Activated CD8-positive, alpha-beta T cell treated with anti-CD3 and anti-CD28 coated beads, Interleukin-2, amount 10 ng/mL, durations not matched to agents 7 days and 5 days (primary cell): Measurements from ENCODE around the gene FTO. TPM values are rescaled to one million over a fixed set of nuclear protein-coding genes. Genes with fewer than 3 reads are reported as not detected.

Experiments
- ATAC-seq: fragments of 150-1000 bp; cut with Tn5 transposase; one replicate; pipeline ENCODE4 v1.10.0; 2021; ENCODE audit warnings: moderate library complexity
- CTCF ChIA-PET: fragments of 350-600 bp; sonication (Branson Sonifier 250); formaldehyde crosslinking; loops from one replicate; lab custom pipeline; 2021; ENCODE audit warnings: antibody characterized with exemption; lab: Charles Lee
- POLR2A ChIA-PET: fragments of 350-600 bp; sonication (Branson Sonifier 250); formaldehyde crosslinking; loops from one replicate; lab custom pipeline; 2021; ENCODE audit warnings: antibody characterized with exemption; lab: Charles Lee
- DNase-seq: peaks from one replicate; pipeline ENCODE4 v3.0.0-alpha.2; 2020
- H3K27ac Mint-ChIP-seq: one replicate; pipeline ENCODE4 v1.8.0; 2021; ENCODE audit warnings: mild to moderate bottlenecking, mixed read lengths
- H3K27me3 Mint-ChIP-seq: one replicate; pipeline ENCODE4 v1.8.0; 2021; ENCODE audit warnings: low read depth, mixed read lengths
- H3K36me3 Mint-ChIP-seq: one replicate; pipeline ENCODE4 v1.8.0; 2021; ENCODE audit warnings: low read depth, mixed read lengths
- H3K4me1 Mint-ChIP-seq: one replicate; pipeline ENCODE4 v1.8.0; 2021; ENCODE audit warnings: low read depth, mixed read lengths
- H3K4me3 Mint-ChIP-seq: one replicate; pipeline ENCODE4 v1.8.0; 2021; ENCODE audit warnings: mild to moderate bottlenecking, mixed read lengths
- H3K9me3 Mint-ChIP-seq: one replicate; pipeline ENCODE4 v1.8.0; 2022; ENCODE audit warnings: mixed read lengths; ENCODE audit not compliant: insufficient read depth
- total RNA-seq, 2 experiments: library from RNA; stranded (reverse); gene quantifications; one replicate each; pipeline ENCODE4 v1.2.3, GENCODE V29; 2021

FTO gene
- total RNA-seq, 2 experiments from 2014 or later = 40.2 to 44.5 TPM

DNA sequence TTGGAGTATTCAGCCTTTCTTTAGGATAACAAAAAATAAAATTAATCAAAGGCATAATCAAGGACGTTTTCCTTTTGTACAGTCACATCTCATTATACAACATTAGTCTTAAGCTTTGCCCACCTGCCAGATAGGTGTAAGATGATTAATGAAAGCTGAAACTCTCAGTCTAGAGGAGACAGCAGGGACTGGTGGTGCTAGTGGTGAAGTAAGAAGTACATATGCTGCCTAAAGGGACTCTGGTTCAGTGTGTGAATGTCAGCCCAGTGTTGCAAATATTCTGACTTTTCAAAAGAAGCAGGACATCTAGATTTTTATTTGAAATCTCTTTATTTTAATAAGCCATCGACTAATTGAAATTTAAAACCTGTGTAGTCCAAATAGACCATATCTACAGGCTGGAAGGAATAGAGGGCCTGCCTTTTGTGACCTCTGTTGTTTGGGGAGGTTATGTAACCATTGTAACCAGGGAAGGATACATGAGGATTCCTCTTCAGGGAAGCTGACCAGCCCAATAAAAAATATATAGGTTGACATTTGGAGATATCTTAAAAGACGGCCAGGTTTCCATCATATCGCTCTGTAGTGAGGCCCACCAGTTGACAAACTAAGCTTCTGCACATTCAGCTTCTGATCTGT is 54.1 kb downstream of the FTO start:
- ATAC-seq = no peak
- no peaks in the 10 kb centered on the region for H3K27me3 Mint-ChIP-seq
- H3K36me3 Mint-ChIP-seq = no peaks in the 10 kb centered on the region
- CTCF ChIA-PET = interaction anchor here (7.2 kb wide), 1 partner anchor 15 kb away, joined by 48 read pairs; no protein-coding TSS in a partner anchor
- POLR2A ChIA-PET = interaction anchor here (0.7 kb wide), 1 partner anchor 1412 kb away, joined by 4 read pairs; no protein-coding TSS in a partner anchor
- H3K4me1 Mint-ChIP-seq = no peaks in the 10 kb centered on the region
- no peak overlapping the region for H3K4me3 Mint-ChIP-seq
- H3K27ac Mint-ChIP-seq = no peak overlapping the region
- H3K9me3 Mint-ChIP-seq = no peaks in the 10 kb centered on the region
- no peak for DNase-seq

GRCh38 chr16:53761962-53762703 is 58.2 kb downstream of the FTO start:
- ChIA-PET POLR2A (no interaction called here), CTCF (no interaction called here)
- DNase-seq (no peak), ATAC-seq (no peak)
- Mint-ChIP-seq H3K36me3 (no peaks in the 10 kb centered on the region), H3K4me3 (no peak overlapping the region), H3K9me3 (no peaks in the 10 kb centered on the region), H3K27ac (no peak overlapping the region), H3K4me1 (no peaks in the 10 kb centered on the region), H3K27me3 (no peaks in the 10 kb centered on the region)

DNA sequence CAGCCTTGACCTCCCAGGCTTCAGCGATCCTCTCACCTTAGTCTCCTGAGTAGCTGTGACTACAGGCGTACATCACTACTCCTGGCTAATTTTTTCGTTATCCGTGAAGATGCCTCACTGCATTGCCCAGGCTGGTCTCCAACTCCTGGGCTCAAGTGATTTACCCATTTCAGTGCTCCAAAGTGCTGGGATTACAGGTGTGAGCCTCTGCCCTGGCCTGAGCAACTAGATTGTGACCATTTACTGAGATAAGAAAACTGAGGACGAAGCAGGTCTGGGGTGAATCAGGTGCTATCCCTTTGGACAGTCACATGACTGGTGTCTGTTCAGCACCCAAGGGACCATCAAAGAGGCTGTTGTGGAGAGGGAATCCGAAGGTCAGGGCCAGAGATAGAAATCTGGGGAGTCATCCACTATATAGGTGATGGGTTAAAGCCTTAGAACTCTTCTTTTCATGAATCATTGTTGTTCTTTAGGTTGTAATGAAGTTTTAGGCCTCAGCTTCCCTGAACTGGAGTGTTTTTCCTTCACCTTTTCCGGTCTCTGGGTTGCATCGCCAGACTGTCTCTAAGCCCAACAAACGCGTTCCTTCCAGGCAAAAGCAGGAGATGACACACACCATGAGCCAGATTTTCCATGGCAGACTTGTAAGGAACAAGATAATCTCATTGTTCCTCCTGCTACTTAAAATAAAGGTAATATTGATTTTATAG is 62.5 kb downstream of the FTO start:
- Mint-ChIP-seq H3K27me3 (no peaks in the 10 kb centered on the region), H3K9me3 (no peaks in the 10 kb centered on the region), H3K27ac (no peak overlapping the region), H3K4me1 (peaks cover 13% of the 10 kb centered on the region), H3K36me3 (no peaks in the 10 kb centered on the region), H3K4me3 (no peak overlapping the region)
- CTCF ChIA-PET = interaction anchor here (1.4 to 1.6 kb wide), 2 partner anchors 9 to 23 kb away, joined by 3 to 4 read pairs; no protein-coding TSS in a partner anchor
- DNase-seq (no peak), ATAC-seq (no peak)
- POLR2A ChIA-PET = no interaction called here

DNA sequence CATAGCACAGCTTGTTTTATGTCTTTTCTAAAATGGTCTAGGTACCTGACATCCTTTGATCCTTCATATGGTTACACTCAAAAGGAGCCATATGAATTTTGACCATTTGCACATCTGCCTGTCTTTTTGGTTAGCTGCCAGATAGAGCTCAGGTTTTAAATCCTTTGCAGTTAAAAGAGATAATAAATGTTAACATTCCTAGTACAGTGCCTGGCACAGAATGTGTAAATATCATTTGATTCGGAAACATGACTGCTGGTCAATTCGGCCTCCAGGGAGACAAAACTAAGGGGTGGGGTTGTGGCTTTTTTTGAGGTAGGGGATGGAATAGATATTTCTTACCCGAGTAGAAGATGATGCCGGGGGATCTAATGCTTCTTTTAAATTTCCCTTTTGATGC is 64.2 kb downstream of the FTO start:
- no peak overlapping the region for H3K27ac Mint-ChIP-seq
- no peak for DNase-seq
- no peaks in the 10 kb centered on the region for H3K9me3 Mint-ChIP-seq
- ATAC-seq = no peak
- no peaks in the 10 kb centered on the region for H3K27me3 Mint-ChIP-seq
- ChIA-PET POLR2A (no interaction called here), CTCF (interaction anchor here (1.1 to 1.4 kb wide), 2 partner anchors 10 to 218 kb away, joined by 3 read pairs; no protein-coding TSS in a partner anchor)
- H3K4me3 Mint-ChIP-seq = no peak overlapping the region
- no peaks in the 10 kb centered on the region for H3K36me3 Mint-ChIP-seq
- H3K4me1 Mint-ChIP-seq = peaks cover 13% of the 10 kb centered on the region

DNA sequence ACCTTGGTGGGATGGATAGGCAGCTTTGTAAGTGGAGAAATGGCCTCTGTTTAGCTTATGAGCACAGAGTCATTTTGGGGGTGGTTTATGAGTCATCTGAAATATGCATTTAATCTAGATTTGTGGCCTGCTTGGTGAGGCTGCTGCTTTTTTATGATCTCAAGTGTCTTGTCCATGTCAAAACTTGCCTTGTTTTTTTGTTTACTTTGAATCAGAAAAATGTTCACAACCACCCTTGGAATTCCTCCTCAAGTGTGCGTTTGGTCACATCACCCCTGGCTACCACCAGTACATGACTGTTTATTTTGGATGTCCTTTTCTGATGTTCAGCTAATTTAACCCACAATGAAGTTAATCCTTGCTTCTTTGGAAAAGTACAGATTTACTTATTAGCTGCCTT is 64.6 kb downstream of the FTO start:
- no peak for DNase-seq
- no peaks in the 10 kb centered on the region for H3K27me3 Mint-ChIP-seq
- H3K36me3 Mint-ChIP-seq = no peaks in the 10 kb centered on the region
- H3K9me3 Mint-ChIP-seq = no peaks in the 10 kb centered on the region
- H3K4me1 Mint-ChIP-seq = peaks cover 13% of the 10 kb centered on the region
- no peak overlapping the region for H3K4me3 Mint-ChIP-seq
- H3K27ac Mint-ChIP-seq = no peak overlapping the region
- ATAC-seq = no peak
- ChIA-PET POLR2A (no interaction called here), CTCF (interaction anchor here (1.0 to 1.4 kb wide), 3 partner anchors 9 to 219 kb away, joined by 3 read pairs; no protein-coding TSS in a partner anchor)

GRCh38 chr16:53769185-53769584 is 65.2 kb downstream of the FTO start:
- DNase-seq (no peak), ATAC-seq (no peak)
- H3K36me3 Mint-ChIP-seq = no peaks in the 10 kb centered on the region
- no peaks in the 10 kb centered on the region for H3K9me3 Mint-ChIP-seq
- CTCF ChIA-PET = interaction anchor here (1.0 to 1.4 kb wide), 3 partner anchors 9 to 220 kb away, joined by 3 read pairs; no protein-coding TSS in a partner anchor
- no peak overlapping the region for H3K4me3 Mint-ChIP-seq
- H3K27me3 Mint-ChIP-seq = no peaks in the 10 kb centered on the region
- no peak overlapping the region for H3K27ac Mint-ChIP-seq
- H3K4me1 Mint-ChIP-seq = peaks cover 15% of the 10 kb centered on the region
- POLR2A ChIA-PET = no interaction called here

- Mint-ChIP-seq H3K27ac (no peak overlapping the region), H3K36me3 (no peaks in the 10 kb centered on the region), H3K4me3 (no peak overlapping the region), H3K27me3 (no peaks in the 10 kb centered on the region), H3K4me1 (peaks cover 17% of the 10 kb centered on the region), H3K9me3 (no peaks in the 10 kb centered on the region)
- no peak for ATAC-seq
- CTCF ChIA-PET = interaction anchor here (1.0 kb wide), 1 partner anchor 220 kb away, joined by 3 read pairs; no protein-coding TSS in a partner anchor
- DNase-seq = no peak
- POLR2A ChIA-PET = no interaction called here
These were observed 65.8 kb downstream of the FTO start for GRCh38 chr16:53769787-53770186.

- H3K9me3 Mint-ChIP-seq = no peaks in the 10 kb centered on the region
- ChIA-PET CTCF (no interaction called here), POLR2A (no interaction called here)
- peaks cover 17% of the 10 kb centered on the region for H3K4me1 Mint-ChIP-seq
- no peaks in the 10 kb centered on the region for H3K36me3 Mint-ChIP-seq
- no peak overlapping the region for H3K27ac Mint-ChIP-seq
- H3K4me3 Mint-ChIP-seq = no peak overlapping the region
- ATAC-seq = no peak
- DNase-seq = no peak
- no peaks in the 10 kb centered on the region for H3K27me3 Mint-ChIP-seq
These were observed 66.7 kb downstream of the FTO start for GRCh38 chr16:53770641-53771040.

- ATAC-seq (no peak), DNase-seq (no peak)
- H3K27ac Mint-ChIP-seq = no peak overlapping the region
- no peak overlapping the region for H3K4me3 Mint-ChIP-seq
- H3K4me1 Mint-ChIP-seq = peaks cover 17% of the 10 kb centered on the region
- POLR2A ChIA-PET = no interaction called here
- H3K27me3 Mint-ChIP-seq = no peaks in the 10 kb centered on the region
- no peaks in the 10 kb centered on the region for H3K36me3 Mint-ChIP-seq
- CTCF ChIA-PET = no interaction called here
- no peaks in the 10 kb centered on the region for H3K9me3 Mint-ChIP-seq
These were observed 67.9 kb downstream of the FTO start for GRCh38 chr16:53771655-53772497.

DNA sequence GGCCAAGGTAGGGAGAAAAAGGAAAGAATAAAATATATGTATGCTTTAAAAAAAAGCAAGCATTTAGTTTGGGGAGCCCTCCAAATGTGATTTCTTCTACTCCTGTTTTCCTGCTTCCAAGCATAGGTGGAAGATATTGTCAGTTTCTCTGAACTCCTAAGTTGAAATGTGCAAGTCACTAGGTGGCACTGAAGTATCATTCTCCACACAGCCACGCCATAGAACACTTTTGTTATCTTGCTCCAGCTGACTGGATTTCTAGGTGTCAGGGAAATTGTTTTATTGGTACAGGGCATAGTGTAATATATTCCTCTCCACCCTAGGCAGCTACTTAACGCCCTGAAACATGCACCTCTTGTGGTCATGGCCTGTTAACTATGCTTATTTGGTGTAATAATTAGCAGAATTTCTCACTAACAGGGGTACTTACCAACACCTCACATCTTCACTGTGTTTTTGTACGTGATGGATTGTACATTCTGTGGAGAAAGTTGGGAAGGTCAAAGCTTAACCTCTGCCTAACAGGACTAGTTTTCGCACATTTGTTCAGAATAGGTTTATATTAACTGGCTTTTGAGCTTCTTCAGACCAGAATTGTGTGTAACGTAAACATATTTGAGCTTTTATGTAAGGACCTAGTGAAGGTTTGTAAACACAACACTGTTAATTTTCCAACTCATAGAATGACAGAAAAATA is 69.3 kb downstream of the FTO start:
- Mint-ChIP-seq H3K27ac (no peak overlapping the region), H3K4me3 (no peak overlapping the region), H3K9me3 (no peaks in the 10 kb centered on the region), H3K4me1 (peaks cover 13% of the 10 kb centered on the region), H3K27me3 (no peaks in the 10 kb centered on the region), H3K36me3 (no peaks in the 10 kb centered on the region)
- ChIA-PET CTCF (interaction anchor here (0.7 to 1.0 kb wide), 7 partner anchors 11 to 1294 kb away, joined by 3 to 5 read pairs (median 3); no protein-coding TSS in a partner anchor), POLR2A (no interaction called here)
- ATAC-seq (no peak), DNase-seq (no peak)
